Measurements from ENCODE around the gene CABP2. TPM values are rescaled to one million over a fixed set of nuclear protein-coding genes. Genes with fewer than 3 reads are reported as not detected.
"Not testable (repeated sequence)": the region's sequence is repeated elsewhere in the genome, so short reads cannot be mapped to it uniquely, and the experiment has no call there.

Gene CABP2
- total RNA-seq, 1 experiment from 2014 or later: not detected

DNA sequence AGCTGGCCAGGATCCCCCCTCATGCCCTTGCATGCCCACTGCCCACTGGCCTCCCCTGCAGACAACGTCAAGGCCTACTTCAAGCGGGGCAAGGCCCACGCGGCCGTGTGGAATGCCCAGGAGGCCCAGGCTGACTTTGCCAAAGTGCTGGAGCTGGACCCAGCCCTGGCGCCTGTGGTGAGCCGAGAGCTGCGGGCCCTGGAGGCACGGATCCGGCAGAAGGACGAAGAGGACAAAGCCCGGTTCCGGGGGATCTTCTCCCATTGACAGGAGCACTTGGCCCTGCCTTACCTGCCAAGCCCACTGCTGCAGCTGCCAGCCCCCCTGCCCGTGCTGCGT lies 32.5 kb downstream of the CABP2 start:
- no peak for DNase-seq (ENCODE audit: low read depth, low spot score)
- in situ Hi-C loops (cut with HindIII; ENCODE audit: low pct_unique_long_range_greater_than_20kb, low sequenced_read_pairs): no loop called here

DNA sequence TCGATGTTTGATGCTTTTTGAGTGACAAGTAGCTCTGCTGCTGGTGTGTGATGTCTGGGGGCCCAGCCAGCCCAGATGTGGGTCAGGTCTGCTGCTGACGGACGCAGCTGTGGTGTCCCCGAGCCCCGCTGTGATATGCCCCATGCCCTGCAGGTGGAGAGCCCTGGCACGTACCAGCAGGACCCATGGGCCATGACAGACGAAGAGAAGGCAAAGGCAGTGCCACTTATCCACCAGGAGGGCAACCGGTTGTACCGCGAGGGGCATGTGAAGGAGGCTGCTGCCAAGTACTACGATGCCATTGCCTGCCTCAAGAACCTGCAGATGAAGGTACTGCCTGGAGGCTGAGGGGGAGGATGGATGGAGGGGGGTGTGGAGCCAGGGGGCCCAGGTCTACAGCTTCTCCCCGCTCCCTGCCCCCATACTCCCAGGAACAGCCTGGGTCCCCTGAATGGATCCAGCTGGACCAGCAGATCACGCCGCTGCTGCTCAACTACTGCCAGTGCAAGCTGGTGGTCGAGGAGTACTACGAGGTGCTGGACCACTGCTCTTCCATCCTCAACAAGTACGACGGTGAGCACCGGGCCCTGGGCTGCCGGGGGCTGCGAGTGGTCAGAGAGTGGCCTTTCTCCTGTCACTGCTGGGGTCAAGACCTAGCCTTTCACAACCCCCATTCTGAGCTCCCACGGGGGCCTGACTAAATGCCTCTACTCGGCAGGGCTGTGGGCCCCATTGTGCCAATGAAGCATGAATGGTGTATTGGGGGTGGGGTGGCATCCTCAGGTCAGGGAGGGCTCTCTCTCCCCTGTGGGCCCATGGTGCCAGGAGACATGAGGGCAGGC lies 33.1 kb downstream of the CABP2 start:
- in situ Hi-C loops (cut with HindIII; ENCODE audit: low pct_unique_long_range_greater_than_20kb, low sequenced_read_pairs): no loop called here

DNA sequence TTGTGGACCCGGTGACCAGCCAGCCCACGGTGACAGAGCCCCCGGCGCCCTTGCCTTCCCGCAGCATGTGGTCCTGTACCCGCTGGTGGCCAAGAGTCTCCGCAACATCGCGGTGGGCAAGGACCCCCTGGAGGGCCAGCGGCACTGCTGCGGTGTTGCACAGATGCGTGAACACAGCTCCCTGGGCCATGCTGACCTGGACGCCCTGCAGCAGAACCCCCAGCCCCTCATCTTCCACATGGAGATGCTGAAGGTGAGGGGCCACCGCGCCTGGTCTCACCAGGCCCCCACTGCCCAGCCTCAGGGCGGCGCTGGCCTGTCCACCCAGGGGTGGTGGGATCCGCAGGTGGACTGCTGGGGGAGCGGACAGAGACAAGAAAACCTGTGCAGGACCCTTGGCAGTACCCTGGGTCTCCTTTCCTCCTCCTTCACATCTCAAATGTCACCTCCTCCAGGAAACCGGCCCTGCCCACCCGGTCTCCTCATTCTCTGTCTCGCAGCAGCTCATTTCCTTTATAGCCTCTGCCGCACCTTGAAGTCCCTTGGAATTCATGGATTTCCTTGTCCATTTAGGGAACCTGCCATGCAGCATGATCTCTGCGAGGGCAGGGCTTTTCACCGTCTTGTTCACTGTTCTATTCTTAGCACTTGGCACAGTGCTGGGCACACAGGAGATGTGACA lies 33.9 kb downstream of the CABP2 start:
- in situ Hi-C loops (cut with HindIII; ENCODE audit: low pct_unique_long_range_greater_than_20kb, low sequenced_read_pairs): no loop called here
- no peak for DNase-seq (ENCODE audit: low read depth, low spot score)

More for the DNA sequence above, 33.1 kb downstream of the CABP2 start:
- DNase-seq (ENCODE audit: low read depth, low spot score): no peak

DNA sequence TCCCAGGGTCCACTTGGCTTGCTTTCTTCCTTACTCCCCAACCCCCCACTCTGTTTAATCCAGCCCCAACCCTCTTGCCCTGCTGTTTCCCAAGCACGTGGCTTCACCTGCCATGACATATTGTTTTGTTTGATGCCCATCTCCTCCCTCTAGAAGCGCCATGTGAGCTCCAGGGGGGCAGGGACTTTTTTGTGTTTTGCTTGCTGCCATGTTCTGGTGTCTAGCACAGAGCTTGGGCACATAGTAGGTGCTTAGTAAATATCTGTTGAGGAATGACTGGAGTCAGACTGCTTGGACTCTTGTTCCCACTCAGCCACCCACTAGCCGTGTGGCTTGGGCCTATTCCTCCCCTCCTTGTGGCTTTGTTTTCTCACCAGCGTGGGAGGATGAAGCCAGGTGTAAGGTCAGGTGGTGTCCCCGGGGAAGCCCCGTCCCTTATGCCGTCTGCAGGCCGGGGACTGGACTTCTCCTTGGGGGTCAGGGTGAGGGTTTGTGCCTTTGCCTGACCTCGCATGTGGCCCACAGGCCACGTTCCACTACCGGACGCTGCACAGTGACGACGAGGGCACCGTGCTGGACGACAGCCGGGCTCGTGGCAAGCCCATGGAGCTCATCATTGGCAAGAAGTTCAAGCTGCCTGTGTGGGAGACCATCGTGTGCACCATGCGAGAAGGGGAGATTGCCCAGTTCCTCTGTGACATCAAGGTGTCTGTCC lies 36.6 kb downstream of the CABP2 start:
- in situ Hi-C loops (cut with HindIII; ENCODE audit: low pct_unique_long_range_greater_than_20kb, low sequenced_read_pairs): no loop called here
- DNase-seq (ENCODE audit: low read depth, low spot score): no peak

DNA sequence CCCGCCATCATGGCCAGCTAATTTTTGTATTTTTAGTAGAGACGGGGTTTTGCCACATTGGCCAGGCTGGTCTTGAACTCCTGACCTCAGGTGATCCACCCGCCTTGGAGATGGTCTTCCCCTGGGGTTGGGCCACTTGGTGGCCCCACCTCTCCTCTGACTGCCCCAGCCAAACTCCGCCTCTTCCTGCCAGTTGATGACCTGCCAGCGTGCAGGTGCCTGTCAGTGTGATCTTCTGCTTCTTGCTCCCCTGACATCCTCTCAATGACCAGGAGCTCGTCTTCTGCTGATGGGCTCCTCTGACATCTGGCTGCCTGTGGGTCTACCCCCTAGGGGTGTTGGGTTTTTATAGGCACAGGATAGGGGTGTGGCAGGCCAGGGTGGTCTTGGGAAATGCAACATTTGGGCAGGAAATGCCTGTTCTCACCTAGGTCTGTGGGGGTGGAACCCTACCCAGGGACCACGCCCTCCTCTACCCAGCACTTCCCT lies 37.3 kb downstream of the CABP2 start:
- in situ Hi-C loops (cut with HindIII; ENCODE audit: low pct_unique_long_range_greater_than_20kb, low sequenced_read_pairs); DNase-seq (ENCODE audit: low read depth, low spot score): not testable (repeated sequence)

DNA sequence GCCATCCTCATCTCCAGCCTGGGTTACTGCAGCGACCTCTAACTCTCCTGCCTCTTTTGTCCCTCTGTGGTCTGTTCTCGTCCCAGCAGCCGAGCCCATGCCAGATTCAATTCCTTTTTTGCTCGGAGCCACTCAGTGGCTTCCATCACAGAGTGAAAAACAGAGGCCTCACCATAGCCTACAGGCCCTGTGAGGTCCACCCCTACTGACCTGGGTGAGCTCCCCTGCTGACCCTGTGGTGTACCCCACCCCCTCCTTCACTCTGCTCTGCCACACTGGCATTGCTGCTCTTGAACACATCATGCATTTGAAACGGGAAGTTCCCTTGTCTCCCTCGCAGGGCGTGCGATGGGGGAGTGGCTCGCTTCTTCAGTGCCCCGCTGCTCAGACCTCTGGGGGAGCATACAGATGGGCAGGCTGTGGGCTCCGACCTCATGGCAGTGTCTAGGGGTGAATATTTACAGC lies 38.4 kb downstream of the CABP2 start:
- DNase-seq (ENCODE audit: low read depth, low spot score): no peak
- in situ Hi-C loops (cut with HindIII; ENCODE audit: low pct_unique_long_range_greater_than_20kb, low sequenced_read_pairs): no loop called here

DNA sequence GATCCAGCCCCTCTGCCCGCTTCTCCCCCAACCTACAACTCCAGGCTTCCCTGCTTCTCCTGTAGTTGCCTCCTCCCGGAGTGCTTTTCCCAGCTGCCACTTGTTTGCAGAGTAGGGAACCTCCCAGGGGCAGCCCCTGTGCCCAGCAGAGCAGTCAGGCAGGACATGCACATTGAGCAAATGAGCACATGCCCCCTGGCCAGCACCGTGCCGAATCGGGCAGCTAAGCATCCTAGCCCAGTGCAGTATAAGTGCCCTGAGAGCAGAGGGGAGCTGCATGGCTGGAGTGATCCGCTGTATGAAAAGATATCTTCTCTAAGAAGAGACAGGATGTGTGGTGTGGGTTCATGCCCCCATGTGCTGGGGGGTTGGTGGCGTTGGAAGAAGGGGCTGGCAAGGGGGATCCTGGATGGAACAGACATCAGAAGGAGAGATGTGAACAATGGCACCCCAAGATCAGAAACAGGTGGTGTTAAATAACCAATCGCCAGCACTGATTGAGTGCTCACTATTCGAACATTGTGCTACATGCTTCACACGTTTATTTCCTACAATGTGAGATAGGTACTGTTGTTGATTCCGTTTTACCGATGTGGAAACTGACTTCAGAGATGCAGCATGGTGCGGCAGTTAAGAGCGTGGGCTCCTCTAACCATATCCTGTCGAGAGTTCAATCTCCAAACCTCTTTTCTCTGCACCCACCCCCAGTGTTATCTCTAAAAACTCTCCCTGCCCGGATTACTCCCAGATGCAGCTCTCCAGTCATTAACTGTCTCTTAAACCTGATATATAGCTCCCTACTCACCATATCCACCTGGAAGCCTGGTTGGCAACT lies 39.2 kb downstream of the CABP2 start:
- in situ Hi-C loops (cut with HindIII; ENCODE audit: low pct_unique_long_range_greater_than_20kb, low sequenced_read_pairs): no loop called here
- no peak for DNase-seq (ENCODE audit: low read depth, low spot score)

DNA sequence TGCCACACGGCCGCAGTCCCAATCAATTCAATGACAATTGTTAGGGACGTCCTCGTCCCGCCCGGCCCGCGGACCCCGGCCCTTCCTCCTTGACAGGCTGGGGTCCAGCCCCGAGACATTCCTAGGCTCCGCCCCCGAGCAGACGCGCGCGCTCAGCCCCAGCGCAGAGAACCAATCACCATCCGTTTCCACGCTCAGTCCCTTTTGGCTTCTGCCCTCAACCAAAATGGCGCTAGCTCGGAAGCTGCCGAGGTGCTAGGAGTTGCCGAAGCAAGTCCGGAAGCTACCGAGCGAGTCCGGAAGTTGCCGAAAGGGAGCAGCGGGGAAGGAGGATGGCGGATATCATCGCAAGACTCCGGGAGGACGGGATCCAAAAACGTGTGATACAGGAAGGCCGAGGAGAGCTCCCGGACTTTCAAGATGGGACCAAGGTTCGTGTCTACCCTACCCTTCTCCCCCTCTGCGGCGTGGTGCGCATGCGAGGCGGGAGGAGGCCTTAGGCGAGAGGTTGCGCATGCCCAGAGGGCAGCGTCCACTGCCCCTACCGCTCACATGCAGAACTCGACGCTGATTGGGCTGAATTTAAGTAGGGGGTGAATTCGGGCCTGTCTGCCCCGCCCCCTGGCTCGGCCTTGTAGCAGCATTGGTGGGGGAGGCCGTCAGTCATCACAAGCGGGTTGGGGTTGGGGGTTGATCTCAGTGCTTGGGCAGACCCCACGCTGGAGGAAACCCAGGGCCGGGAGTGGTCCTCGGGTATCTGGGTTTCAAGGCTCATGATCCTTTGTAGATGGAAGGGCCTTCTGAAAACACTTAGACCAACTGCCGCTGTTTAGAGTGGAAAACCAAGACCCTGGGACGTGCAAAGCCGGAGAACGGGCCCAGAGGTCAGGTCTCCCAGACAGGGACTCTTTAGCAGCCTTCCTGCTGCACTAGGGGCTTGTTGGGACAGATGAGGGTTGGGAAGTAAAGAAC lies 40.1 kb downstream of the CABP2 start, which contains the start of gene AIP:
Gene AIP (plus strand): TSS at position 200 of the 972 bp plus-strand sequence. CDS start 133 bp downstream, at position 333.
- in situ Hi-C loops (cut with HindIII; ENCODE audit: low pct_unique_long_range_greater_than_20kb, low sequenced_read_pairs): no loop called here
- DNase-seq (ENCODE audit: low read depth, low spot score): peak; percentile 97

DNA sequence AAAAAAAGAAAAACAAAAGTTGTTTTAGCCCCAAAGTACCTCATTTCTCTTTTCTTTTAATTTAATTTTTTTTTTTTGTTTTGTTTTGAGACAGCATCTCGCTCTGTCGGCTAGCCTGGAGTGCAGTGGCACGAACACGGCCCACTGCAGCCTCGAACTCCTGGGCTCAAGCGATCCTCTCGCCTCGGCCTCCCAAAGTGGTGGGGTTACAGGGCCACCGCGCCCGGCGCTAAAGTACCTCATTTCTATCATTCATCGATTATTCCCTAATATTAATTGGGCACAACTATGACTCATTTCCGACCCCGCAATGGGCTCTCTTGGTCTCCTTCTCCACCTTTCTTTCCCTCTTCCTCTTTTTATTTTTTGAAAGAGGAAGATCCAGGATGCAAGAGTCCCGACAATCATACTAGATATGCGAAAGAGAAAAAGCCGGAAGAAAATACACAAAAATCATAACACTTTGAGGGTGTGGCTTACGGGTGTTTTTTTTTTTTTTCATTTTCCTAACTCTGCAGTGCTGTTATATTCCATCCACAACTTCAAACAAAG lies 40.9 kb downstream of the CABP2 start:
- in situ Hi-C loops (cut with HindIII; ENCODE audit: low pct_unique_long_range_greater_than_20kb, low sequenced_read_pairs): no loop called here
- no peak for DNase-seq (ENCODE audit: low read depth, low spot score)

DNA sequence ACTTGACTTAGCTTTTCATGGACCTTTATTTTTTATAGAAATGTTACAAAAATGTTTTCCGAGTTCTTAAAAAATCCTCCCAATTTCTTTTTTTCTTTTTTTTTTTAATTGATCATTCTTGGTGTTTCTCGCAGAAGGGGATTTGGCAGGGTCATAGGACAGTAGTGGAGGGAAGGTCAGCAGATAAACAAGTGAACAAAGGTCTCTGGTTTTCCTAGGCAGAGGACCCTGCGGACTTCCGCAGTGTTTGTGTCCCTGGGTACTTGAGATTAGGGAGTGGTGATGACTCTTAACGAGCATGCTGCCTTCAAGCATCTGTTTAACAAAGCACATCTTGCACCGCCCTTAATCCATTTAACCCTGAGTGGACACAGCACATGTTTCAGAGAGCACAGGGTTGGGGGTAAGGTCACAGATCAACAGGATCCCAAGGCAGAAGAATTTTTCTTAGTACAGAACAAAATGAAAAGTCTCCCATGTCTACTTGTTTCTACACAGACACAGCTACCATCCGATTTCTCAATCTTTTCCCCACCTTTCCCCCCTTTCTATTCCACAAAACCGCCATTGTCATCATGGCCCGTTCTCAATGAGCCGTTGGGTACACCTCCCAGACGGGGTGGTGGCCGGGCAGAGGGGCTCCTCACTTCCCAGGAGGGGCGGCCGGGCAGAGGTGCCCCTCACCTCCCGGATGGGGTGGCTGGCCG lies 45.7 kb downstream of the CABP2 start:
- DNase-seq (ENCODE audit: low read depth, low spot score); in situ Hi-C loops (cut with HindIII; ENCODE audit: low pct_unique_long_range_greater_than_20kb, low sequenced_read_pairs): not testable (repeated sequence)

DNA sequence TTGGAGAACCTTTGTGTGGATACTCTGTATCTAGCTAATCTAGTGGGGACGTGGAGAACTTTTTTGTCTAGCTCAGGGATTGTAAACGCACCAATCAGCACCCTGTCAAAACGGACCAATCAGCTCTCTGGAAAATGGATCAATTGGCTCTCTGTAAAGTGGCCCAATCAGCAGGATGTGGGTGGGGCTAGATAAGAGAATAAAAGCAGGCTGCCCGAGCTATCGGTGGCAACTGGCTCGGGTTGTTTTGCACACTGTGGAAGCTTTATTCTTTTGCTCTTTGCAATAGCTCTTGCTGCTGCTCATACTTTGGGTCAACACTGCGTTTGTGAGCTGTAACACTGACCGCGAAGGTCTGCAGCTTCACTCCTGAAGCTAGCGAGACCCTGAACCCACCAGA lies 46.6 kb downstream of the CABP2 start:
- in situ Hi-C loops (cut with HindIII; ENCODE audit: low pct_unique_long_range_greater_than_20kb, low sequenced_read_pairs); DNase-seq (ENCODE audit: low read depth, low spot score): not testable (repeated sequence)

DNA sequence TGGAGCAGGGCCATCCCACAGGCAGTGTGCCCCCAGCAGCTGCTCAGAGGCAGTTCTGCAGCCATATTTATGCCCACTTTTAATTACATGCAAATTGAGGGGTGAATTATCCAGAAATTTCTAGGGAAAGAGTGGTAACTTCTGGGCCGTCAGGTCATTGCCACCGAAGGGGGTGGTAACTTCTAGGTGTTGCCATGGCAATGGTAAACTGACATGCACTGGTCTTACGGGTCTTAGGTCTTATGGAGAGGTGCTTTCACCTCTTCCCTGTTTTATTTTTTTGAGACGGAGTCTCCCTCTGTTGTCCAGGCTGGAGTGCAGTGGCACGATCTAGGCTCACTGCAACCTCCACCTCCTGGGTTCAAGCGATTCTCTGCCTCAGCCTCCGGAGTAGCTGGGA lies 50.4 kb downstream of the CABP2 start:
- in situ Hi-C loops (cut with HindIII; ENCODE audit: low pct_unique_long_range_greater_than_20kb, low sequenced_read_pairs): no loop called here
- no peak for DNase-seq (ENCODE audit: low read depth, low spot score)

DNA sequence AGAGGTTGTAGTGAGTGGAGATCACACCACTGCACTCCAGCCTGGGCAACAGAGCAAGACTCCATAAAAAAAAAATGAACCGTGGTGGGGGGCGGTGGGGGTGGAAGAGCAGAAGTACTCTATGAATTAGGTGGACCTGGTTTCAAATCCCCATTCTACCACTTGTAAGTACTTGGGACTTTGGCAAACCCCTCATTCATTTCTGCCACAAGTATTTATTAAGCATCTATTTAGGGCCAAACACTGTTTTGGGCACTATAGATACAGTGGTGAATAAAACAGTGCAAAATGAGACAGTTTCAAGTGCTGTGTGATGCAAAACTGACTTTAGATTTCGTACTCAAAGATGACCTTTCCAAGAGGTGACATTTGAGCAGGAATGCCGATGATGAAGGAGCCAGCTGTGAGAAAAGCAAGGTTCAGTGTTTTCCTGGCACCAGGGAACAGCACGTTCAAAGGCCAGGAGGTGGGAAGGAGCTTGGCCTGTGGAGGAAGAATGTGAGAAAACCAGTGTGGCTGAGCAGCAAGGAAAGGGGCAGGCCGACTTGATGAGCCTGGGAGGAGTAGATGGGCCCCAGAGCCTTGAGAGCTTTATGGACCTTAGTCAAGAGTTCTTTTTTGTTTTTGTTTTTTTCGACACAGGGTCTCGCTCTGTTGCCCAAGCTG lies 52.8 kb downstream of the CABP2 start:
- peak; percentile 13 for DNase-seq (ENCODE audit: low read depth, low spot score)
- in situ Hi-C loops (cut with HindIII; ENCODE audit: low pct_unique_long_range_greater_than_20kb, low sequenced_read_pairs): no loop called here

DNA sequence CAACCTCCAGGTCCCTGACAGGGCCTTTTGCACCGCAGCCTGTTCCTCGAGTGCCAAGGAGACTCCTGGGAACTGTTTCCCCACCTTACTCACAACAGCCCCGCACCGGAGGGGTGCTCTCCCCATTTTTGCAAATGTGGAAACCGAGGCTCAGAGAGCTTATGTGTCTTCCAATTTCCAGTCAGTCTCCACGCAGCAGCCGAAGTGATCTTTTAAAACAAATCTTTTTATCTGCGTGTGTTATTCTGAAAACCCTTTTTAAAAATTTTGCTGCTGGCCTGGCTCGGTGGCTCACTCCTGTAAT lies 53.8 kb downstream of the CABP2 start:
- no peak for DNase-seq (ENCODE audit: low read depth, low spot score)
- in situ Hi-C loops (cut with HindIII; ENCODE audit: low pct_unique_long_range_greater_than_20kb, low sequenced_read_pairs): no loop called here
